Muscle of arm (tissue), 14 donors: ENCODE data around the gene PDC. TPM values are rescaled to one million over a fixed set of nuclear protein-coding genes. Genes with fewer than 3 reads are reported as not detected.

Experiments
- DNase-seq: peaks from one replicate; pipeline ENCODE4 v3.0.0-alpha.2; 2013
- long read RNA-seq, 11 donors: transcript quantifications; one replicate each; lab custom pipeline, GENCODE V29; 2026
- polyA plus RNA-seq, 12 donors: library from polyadenylated mRNA; unstranded; fragments of 120-200 nt; gene quantifications; one replicate each; pipeline ENCODE4 v1.2.1, GENCODE V29; 2013; ENCODE audit not compliant: insufficient read length in 12 of 12

The PDC gene
- polyA plus RNA-seq = under 1 TPM in 8 of 12 donors, not detected in 4; 0.16 to 0.89 (median 0.51) TPM
- long read RNA-seq, donor 1 = 0 reads
- long read RNA-seq, donor 2 = 0 reads
- long read RNA-seq, donor 3 = 0 reads
- long read RNA-seq, donor 4 = 0 reads
- long read RNA-seq, donor 5 = 0 reads
- long read RNA-seq, donor 6 = 0 reads
- long read RNA-seq, donor 7 = 0 reads
- long read RNA-seq, donor 8 = 0 reads
- long read RNA-seq, donor 9 = 0 reads
- long read RNA-seq, donor 10 = 0 reads
- long read RNA-seq, donor 11 = 0 reads

- no peak for DNase-seq
Measured at GRCh38 chr1:186461014-186461413, at the start of gene PDC. Gene PDC, minus strand, starts transcription at chr1:186461114. Its CDS starts 11,655 bp downstream, at chr1:186449459.

DNA sequence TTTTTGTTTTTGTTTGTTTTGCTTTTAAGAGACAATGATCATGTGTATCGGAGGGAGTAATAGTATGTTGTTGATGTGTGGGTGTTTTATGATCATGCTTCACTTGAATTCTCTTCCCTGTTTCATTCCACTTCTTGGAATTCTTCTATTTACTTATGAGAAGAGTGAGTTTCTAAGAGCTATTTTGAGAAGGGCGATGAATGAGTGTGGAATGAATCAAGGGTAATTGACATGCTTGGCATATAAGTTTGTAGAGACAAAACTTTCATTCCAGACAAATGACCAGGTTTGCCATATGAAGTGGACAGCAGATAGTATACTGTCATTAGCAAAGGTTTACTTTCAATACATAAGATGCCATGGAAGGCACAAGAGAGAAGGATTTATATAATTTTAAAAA lies 42.3 kb upstream of the PDC start:
- no peak for DNase-seq

DNA sequence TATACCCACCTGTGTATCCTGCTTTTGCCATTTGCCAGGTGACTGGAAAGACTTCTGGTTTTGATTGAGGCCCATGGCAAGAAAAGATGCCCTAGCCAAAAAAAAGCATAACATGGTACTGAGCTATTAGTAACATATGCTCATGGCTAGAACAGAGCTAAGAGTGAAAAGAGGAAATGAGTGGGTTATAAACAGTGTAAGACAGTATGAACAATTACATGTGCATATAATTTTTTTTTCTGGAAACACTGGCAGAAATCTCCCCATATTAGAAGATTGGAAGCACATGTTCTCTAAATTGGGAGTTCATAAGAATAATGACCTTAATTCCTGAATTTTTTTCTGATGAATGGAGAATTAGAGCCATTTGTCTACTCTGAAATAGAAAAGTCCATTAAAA lies 41.2 kb upstream of the PDC start:
- peak; percentile 29 for DNase-seq

GRCh38 chr1:186500804-186501203 lies 39.9 kb upstream of the PDC start:
- DNase-seq = no peak

- DNase-seq = no peak
Measured at GRCh38 chr1:186499571-186499970, 38.7 kb upstream of the PDC start.

DNA sequence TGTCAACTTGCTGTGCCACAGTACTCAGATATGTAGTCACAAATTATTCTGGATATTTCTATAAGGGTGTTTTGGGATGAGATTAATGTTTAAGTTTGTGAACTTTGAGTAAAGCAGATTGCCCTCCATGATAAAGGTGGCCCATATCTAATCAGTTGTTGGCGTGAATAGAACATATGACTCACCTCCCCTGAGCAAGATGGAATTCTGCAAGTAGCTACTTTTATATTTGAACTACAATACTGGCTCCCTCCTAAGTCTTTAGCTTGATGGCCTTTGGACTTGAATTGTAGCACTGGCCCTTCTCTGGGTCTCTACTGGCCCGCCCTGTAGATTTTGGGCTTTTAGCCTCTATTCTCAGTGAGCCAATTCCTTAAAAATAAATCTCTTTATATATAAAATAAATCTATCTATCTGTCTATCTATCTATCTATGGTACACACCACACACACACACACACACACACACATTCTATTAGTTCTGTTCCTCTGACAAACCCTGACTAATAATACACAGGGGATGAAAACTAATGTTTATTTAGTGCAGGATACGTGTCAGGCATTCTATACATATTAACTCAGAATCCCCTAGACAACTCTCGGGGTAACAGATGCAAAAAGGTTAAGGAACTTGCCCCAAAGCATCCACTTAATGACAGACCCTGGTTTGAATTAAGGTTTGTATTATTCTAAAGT lies 37.9 kb upstream of the PDC start:
- no peak for DNase-seq

- no peak for DNase-seq
Measured at GRCh38 chr1:186498071-186498470, 37.2 kb upstream of the PDC start.

DNA sequence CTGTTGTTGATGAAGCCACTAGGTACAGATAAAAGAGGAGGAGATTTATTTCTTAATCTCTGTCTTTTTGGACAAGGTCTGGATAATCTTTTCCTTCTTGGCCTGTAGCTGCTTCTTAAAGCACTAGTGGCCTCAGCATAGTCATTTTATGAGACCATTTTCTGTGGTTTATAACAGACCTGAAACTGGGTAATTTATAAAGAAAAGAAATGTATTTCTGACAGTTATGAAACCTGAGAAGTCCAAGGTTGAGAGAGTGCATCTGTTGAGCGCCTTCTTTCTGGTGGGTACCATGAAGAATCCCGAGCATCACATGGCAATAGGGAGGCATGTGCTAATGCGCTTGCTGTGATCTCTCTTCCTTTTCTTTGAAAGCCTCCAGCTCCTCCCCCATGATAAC lies 36.7 kb upstream of the PDC start:
- DNase-seq = no peak

GRCh38 chr1:186496171-186496851 lies 35.4 kb upstream of the PDC start:
- no peak for DNase-seq

- no peak for DNase-seq
Measured at GRCh38 chr1:186494832-186495271, 33.9 kb upstream of the PDC start.

DNA sequence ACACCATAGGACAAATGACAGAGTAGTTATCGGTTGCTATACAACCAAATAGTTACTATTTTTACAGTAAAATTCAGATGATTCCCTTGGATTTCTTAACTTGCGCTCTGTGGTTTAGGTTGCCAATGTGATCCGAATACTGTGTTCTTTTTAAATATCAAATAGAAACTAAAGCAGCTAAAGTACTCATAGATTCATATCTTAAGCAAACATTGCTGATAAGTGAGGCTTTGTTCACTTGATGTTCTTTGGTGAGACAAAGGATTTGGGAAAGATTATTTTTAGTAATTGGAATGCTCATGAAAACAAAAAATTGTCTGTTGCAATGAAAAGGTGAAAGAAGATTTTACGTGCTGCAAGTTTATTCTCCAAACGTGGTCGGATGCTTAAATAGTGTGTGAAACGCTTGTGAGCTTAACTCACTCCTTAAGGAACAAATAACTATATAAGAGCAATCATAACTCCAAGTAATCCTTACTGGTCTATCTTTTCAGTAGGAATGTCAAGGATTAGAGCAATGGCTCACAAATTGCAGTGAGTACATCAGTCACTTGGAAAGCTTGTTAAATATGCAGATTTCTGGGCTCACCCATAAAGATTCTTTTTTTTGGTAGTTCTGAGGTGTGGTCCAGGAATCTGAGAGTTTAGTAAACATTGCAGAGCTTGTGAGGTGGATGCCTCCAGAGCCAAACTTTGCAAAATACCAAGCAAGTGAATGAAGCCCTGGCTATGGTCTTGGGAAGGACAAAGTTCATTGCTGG lies 31.8 kb upstream of the PDC start:
- DNase-seq = no peak

- no peak for DNase-seq
Measured at GRCh38 chr1:186491336-186491735, 30.4 kb upstream of the PDC start.

DNA sequence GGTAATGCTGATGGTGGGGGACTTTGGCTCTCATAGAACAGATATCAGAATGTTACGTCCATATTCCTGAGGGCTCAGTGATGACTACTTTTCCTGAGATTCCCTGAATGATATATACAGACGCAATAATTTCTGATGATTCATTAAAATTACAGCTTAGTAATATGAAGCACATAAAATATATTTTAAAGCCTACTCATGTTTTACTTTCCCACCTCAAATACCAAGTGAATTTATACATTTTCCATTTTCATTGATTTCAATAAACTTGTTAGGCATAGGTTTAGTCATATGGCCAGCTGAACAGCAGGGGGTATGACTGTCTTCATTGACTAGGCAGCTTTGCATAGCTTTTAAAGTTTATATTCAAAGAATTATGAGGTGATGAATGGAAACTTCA lies 26.2 kb upstream of the PDC start:
- DNase-seq = no peak

- DNase-seq = no peak
Measured at GRCh38 chr1:186486061-186486460, 25.1 kb upstream of the PDC start.

GRCh38 chr1:186483561-186483960 lies 22.6 kb upstream of the PDC start:
- DNase-seq = no peak

DNA sequence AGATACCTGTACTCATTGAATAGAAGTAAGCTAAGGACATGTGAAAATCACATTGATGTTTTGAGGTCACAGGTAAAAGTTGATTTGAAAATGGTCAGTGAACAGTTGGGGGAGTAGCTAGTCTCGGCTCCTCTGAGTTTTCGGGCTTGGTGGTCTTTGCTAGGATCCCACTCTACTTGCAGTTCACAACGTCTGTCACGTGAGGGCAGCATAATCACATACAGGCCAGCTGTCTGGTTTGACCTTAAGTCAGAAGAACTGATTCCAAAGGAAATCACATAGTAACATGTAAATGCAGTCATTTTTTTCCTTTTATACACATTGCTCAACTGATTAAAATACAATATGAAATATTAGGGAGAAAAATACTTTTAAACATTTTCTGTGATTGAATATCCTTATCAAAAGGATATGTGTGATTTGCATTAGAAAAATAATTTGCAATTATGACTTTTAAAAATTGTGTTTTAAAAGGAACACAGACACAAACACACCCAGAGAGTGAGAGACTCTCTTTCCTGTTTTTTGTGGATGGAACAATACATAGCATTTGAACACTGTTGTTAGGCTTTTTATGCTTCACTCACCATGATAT lies 21.8 kb upstream of the PDC start:
- peak; percentile 86 for DNase-seq

DNA sequence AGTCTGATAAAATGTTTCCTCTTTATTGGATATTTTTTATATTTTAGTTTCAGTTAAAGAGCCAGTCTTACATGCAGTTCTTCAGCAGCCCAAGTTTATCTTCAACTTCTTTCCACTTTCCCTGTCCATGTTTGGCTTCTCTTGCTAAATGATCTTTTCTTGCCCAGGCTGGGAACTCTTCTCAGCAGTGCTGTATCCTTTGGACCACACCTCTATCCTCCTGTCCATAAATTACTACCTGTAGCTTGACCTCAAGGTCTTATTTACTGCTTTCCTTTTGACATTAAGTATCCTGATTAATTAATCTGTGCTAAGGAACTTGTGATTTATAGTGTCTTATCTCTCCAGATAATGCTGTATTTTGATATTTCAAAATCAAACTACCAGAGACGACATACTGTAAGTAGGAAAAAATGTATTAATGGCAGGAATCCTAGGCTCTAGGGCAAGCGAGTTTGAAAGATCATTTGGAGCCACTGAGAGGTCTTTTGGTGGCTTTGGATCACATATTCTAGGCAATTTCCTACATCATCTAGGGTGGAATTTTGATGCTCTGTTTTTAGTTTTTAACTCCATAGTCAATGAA lies 20.5 kb upstream of the PDC start:
- DNase-seq = no peak

DNA sequence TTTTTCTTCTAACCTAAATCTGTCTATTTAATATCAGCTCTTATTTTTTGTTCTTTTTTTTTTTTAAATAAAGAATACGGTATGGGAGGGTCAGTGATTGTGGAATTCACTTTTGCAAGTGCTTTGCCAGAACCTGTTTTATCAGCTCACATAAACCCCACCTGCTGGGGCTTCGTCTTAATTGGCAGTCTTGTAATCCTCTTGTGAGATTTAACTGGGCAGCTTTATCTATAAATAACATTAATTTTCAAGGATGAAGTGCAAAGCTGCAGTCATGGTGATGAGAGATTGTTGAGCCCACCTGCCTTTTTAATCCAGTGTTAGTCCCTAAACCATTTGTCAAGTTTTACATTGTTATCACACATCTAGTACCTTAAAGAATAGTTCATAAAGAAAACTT lies 18.2 kb upstream of the PDC start:
- no peak for DNase-seq

DNA sequence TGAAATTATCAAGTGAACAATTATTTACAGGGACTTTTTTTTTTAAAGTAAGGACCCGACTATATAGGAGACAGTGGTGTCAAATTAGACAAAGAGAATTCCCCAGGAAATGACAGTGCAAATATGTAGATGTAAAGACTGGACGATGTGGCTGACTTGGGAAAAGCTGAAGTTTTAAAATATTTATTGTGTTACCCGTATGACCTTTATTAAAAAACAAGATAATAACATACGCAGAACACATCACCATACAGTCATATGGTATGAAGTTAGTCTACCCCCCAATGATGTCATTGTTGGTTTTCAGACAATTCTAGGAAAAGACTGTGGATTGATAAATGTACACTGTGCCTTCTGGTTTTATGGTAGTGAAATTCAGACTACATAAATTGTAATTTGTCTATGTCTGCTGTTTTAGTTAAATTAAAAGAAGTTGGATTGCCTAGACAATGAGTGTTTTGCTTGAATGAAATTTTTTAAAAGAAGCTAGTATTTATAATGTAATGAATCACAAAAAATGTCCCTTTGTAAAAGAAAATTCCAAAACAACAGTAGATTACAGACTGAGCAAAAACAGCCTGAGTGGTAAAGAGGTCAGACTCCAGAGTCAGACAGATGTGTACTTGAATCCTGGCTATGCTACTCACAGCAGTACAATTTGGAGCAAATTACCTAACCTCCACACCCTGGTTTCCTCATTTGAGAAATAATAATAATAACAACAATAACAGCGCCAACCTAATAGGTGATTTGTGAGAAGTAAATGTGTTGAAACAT lies 15.5 kb upstream of the PDC start:
- DNase-seq = no peak

DNA sequence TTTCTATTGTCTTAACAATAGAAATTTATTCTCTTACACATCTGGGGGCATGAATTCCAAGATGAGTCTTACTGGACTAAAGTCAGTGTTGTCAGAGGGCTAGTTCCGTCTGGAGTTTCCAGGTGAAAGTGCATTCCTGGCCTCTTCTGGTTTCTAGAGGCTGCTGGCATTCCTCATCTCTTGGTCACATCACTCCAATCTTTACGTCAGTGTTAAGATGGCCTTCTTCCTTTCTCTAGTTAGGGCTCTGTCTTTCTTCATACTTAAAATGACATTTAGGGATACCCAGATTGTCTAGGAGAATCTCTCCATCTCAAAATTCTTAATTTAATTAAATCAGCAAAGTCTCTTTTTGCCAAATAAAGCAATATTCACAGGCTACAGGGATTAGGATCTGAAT lies 13.3 kb upstream of the PDC start:
- no peak for DNase-seq

GRCh38 chr1:186473047-186473446 lies 12.1 kb upstream of the PDC start:
- no peak for DNase-seq
